NCI-H748 treated with DMSO at 0.1 percent for 48 hours (cell line): ENCODE measurements around the gene RNF183.
"Not testable (repeated sequence)": the region's sequence is repeated elsewhere in the genome, so short reads cannot be mapped to it uniquely, and the experiment has no call there.

Source experiments
- DNase-seq: peaks from one replicate; lab custom pipeline; 2025; lab: John Stamatoyannopoulos, UW

Gene RNF183

DNA sequence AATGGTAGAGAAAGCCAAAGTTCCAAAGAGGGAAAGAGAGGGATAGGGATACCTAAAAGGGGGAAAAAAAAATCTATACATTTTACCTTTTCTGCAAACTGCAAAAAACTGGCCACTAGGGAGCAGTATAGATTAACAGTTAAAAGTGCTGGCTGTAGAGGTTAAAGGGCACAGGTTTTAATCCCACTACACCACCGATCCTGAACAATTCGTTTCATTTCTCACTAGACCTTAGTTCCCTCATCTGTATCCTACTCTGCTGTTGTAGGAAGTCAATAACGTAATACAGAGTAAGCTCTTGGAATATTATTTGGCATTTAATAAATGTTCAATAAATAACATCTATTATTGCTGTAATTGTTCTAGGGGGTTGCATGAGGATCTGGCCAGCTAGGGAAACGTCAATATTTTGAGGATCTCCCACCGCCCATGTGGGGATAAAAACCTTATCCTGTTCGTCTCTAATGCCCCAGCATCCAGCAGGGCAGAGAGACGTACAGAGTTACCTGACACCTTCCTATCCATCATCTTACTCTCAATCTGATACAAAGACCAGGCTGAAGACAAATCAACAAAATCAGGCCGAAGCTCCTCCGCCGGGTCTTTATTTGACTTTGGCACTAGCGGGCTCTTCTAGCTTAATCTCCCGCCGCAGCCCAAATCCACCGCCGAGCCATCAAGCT lies 28.6 kb downstream of the RNF183 start:
- DNase-seq = peak; percentile 83

DNA sequence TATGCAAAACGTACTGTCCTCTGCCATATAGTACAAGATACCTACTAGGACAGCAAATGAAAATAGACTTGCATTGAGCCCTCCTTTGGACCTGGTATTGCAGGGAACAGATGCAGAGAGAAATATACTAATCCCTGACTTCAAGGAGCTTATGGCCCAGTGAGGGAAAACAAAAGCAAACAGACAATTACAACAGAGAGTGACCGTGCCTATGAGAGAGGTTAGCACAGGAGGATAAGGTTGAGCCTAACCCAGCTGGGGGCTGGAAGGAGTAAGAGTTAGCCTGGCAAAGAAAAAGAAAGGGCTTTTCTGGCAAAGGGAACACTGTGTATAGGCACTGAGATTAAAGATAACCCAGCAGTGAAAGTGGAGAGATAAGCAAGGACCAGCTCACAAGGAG lies 33.3 kb downstream of the RNF183 start:
- DNase-seq = no peak

DNA sequence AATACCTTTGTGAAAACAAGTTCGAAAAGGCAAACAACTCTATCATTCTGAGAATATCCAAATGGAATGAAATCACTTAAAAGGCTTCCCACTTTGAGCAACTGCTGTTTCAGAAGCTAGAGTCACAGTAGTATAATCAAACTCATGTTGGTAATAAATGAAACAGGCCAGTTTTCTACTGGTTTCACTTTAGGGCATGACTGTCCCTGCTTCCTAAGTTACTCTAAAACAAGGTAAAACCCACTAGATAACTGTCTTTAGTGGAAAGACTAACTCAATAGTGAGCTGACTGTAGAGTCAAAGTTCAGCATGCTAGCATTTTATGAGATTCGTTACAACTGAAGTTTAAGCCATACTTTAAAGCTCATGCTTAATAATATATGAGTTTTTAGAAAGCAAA lies 33.8 kb downstream of the RNF183 start:
- no peak for DNase-seq

DNA sequence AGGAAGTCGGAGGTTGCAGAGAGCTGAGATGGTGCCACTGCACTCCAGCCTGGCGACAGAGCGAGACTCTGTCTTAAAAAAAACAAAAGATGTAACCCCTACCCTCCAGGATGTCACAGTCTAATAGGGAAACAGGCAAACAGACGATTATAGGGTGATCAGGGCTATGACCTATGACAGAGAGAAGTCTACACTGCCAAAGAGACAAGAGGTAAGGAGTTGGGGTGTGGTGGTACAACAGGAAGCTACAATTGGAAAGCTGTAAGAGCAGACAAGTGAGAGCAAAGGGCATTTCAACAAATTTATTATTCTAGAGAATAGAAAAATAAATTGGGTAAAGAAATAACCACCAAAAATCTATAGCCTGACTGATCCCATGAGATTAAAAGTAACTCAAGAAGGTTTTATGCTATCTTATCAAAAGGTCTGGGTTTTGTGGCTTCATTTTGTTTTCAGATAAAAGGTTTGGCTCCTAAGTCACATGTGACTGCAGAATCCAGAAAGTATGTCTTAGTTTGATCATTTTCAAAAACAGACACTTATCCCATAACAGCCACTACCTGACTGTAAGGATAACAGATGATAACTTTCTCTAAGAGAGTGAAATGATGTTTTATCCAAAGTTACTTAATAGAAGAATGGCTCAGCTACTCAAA lies 35.1 kb downstream of the RNF183 start:
- no peak for DNase-seq

DNA sequence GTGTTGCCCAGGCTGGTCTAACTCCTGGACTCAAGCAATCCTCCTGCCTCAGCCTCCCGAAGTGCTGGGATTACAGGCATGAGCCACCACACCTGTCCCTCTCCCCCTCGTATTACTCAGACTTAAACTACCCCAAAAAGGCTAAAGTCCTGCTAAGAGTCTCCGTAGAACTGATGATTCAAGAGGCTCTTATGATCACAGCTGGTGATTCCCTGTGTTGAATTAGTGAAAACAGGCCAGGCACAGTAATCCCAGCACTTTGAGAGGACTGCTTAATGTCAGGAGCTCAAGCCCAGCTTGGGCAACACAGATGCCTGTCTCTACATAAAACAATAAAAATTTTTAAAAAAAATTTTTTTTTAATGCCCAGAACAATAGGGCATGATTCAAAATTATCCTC lies 37.0 kb downstream of the RNF183 start:
- no peak for DNase-seq

DNA sequence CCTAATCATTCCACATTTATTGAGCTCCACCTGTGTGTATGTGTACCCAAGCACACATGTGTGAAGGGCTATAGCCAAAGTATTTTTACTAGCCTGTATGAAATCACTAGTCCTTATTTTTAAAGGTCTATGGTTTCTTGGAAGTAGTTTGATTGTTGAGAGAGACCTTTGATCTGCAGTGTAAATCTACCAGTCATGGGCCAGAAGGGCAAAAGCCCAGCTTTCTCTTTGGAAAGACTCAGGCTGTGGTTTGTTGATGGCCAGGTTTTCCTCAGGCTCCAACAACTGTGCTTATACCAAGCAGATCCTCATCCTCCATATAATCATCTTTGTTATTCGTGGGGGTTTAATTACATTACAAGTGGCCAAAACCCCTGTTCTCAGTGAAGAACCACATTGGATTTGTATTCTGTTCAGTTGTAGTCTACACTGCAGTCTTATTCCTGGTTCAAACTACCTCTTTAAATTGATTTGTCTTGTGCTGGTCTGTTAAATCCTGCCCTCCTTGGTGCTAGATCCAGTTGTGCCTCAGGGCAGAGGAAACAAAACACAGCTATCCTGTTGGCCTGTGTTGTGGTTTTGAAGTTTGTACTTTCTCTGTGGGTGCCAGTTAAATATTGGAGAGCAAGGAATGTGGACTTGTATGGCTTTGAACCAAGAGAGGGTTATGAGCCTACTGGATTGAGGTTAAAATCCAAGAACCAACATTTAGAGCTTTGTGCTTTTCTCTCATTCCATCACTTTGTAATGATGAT lies 41.1 kb downstream of the RNF183 start:
- no peak for DNase-seq

DNA sequence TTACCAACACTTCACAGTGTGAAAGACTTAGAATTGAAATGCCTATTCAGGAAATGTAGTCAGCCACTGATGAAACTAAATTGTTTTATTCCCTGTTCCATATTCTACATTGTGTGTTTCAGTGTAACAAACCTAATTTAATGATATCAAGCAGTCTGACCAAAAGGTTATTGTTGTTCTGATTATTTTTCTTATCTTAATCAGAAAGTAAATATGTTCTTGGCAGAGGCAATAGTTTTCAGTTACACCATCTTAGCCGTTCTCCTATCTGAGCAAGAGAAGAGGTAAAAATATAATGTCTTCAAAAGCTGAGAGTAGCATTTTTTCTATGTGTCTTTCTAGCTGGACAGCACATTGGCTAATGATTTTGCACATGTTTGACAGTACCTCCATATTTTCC lies 44.9 kb downstream of the RNF183 start:
- no peak for DNase-seq

DNA sequence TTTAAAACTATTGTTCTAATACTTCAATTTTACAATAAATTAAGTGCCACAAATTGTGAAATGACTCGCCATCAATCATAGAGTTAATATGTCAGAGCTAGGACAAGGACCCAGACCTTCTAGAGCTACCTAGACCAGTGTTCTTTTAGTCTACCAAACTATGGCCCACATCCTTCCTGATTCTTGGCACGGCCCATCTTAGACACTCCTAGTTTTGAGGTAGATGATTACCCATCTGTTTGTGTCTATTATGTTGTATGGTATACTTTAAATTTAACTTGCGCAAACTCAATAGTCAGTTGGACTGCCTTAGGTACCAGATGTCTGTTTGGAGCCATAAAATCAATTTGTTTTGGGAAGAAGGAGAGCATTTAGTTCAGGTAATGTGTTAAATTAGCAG lies 45.3 kb downstream of the RNF183 start:
- DNase-seq = no peak

DNA sequence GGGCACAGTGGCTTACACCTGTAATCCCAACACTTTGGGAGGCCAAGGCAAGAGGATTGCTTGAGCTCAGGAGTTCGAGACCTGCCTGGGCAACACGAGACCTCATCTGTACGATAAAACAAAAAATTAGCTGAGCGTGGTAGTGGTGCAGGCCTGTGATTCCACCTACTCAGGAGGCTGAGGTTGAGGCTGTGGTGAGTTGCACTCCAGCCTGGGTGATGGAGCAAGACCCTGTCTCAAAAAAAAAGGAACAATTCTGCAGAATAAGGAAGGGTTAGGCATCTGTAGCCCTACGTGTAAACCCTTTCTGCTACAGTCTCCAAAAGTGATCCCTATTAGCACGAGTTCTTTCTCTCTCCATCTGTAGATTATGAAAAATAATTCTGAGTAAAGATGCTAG lies 47.7 kb downstream of the RNF183 start:
- no peak for DNase-seq

DNA sequence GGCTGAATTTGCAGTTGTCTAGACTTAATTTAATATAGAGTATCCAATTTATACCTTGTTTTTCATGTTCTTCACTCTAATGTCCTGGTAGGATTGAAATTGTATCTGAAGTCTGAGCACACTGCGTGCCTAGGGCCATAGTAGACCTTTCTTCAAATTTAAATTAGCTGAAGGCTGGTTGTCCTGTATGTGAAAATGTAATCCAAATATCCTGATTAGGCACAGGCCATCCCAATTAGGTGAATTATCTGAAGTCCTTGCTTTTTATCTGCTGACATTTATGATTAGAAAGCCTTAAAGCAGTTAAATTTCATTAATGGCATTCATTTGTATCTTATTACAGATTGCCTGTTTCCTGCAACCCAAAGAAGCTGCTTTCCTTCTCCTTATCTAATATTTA lies 48.2 kb downstream of the RNF183 start:
- no peak for DNase-seq

DNA sequence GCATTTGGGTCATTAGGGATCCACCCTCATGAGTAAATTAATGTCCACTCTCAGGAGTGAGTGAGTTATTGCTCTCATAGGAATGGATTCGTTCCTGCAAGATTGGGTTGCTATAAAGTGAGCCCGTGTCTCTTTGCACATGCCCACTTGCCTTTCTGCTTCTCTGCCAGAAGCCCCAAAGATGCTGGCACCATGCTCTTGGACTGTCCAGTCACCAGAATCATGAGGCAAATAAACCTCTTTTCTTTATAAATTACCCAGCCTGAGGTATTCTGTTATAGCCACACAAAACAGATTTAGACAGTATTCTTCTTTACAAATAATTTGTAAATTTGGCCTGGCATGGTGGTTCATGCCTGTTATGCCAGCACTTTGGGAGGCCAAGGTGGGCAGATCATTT lies 52.4 kb downstream of the RNF183 start:
- no peak for DNase-seq

DNA sequence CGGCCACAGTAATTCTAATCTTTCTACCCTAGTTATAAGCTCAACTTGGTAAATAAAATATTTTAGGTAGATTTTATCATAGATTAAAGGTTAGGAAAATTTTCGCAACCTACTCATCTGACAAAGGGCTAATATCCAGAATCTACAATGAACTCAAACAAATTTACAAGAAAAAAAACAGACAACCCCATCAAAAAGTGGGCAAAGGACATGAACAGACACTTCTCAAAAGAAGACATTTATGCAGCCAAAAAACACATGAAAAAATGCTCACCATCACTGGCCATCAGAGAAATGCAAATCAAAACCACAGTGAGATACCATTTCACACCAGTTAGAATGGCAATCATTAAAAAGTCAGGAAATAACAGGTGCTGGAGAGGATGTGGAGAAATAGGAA lies 53.5 kb downstream of the RNF183 start:
- not testable (repeated sequence) for DNase-seq

DNA sequence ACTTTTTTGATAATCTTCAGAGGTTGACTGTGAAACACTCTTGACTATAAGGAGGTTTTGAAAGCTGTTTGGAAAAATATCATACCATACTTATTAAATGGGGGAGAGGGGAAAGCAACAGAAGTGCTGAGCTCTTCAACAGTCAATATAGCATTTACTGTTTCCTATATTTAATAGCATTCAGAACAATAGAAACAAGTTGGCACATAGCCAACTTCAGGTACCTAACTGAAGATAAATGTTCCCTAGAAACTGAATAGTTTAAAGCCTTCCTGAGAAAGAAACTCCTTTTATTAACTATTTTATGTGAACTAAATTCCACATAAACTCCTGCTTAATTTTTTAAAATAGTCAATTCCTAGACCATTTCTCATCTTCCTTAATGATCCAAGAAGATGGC lies 55.5 kb downstream of the RNF183 start:
- DNase-seq = no peak
